T-helper 22 cell (primary cell): Measurements from ENCODE around the gene MAP6.

ENCODE experiments used
- DNase-seq: peaks from one replicate; pipeline ENCODE4 v3.0.0-alpha.2; 2020; ENCODE audit warnings: low read depth

MAP6 gene

GRCh38 chr11:75567971-75568370, 100.9 kb downstream of the MAP6 start:
- DNase-seq = no peak

- no peak for DNase-seq
Measured at GRCh38 chr11:75566763-75567279, 102.0 kb downstream of the MAP6 start.

- no peak for DNase-seq
Measured at GRCh38 chr11:75565916-75566762, 102.7 kb downstream of the MAP6 start.

- DNase-seq = no peak
Measured at GRCh38 chr11:75565221-75565814, 103.5 kb downstream of the MAP6 start.

GRCh38 chr11:75563978-75564552, 104.8 kb downstream of the MAP6 start:
- DNase-seq = no peak

GRCh38 chr11:75563501-75563977, 105.3 kb downstream of the MAP6 start:
- DNase-seq = no peak

- DNase-seq = no peak
Measured at GRCh38 chr11:75562836-75563484, 105.9 kb downstream of the MAP6 start.

- DNase-seq = peak; percentile 36
Measured at GRCh38 chr11:75562048-75562835, 106.6 kb downstream of the MAP6 start, which contains the start of gene SERPINH1. Gene SERPINH1, plus strand, starts transcription at chr11:75562253. Its CDS starts 4,097 bp downstream, at chr11:75566350.

GRCh38 chr11:75561426-75562047, 107.3 kb downstream of the MAP6 start:
- DNase-seq = no peak

- no peak for DNase-seq
Measured at GRCh38 chr11:75560644-75561043, 108.2 kb downstream of the MAP6 start.

- DNase-seq = no peak
Measured at GRCh38 chr11:75558939-75559843, 109.6 kb downstream of the MAP6 start.

- DNase-seq = no peak
Measured at GRCh38 chr11:75557666-75558494, 111.0 kb downstream of the MAP6 start.

GRCh38 chr11:75556275-75556674, 112.6 kb downstream of the MAP6 start:
- DNase-seq = no peak

GRCh38 chr11:75555079-75555811, 113.6 kb downstream of the MAP6 start:
- DNase-seq = no peak

- no peak for DNase-seq
Measured at GRCh38 chr11:75554258-75555022, 114.4 kb downstream of the MAP6 start.

GRCh38 chr11:75553889-75554257, 115.0 kb downstream of the MAP6 start:
- no peak for DNase-seq

GRCh38 chr11:75553182-75553581, 115.7 kb downstream of the MAP6 start:
- DNase-seq = no peak
